ENCODE data around the gene RPL22. TPM values are rescaled to one million over a fixed set of nuclear protein-coding genes. Genes with fewer than 3 reads are reported as not detected.
"Not testable (repeated sequence)": the region's sequence is repeated elsewhere in the genome, so short reads cannot be mapped to it uniquely, and the experiment has no call there.

Gene RPL22
- total RNA-seq, 1 donor from 2014 or later = 109 TPM

DNA sequence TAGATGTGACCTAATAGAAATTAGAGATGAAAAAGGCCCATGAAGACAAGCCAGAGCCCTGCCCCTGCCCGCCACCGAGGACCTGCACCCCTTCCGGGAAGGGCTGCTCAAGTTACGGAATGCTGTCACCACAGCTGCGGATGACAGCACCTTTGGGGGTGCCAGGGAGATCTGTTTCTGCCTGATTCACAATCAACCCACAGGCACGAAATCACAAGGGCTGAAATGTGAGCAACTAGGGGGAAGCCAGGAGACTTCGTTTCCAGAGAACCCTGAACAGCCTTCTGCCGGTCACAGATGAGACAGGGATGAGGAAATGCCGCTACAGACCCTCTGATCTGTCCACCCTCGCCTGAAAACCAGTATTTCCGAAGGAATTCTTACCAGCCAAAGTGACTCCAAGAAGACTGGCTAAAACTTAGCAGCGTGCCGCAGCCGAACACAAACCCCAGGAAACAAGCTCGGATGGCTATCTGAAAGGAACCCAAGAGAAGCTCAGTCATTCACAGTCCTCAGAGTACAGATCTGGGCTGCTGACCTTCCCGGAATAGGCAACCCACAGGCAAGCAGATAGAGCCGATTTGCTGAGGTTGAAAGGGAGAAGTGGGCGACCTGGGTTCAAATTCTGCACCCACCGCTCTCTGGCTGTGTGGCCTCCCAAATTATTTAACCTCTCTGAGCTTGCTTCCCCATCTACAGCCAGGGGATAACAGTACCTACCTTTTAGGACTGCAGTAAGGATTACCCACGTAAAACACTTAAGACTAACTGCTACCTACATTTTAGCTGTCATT, 35.3 kb upstream of the RPL22 start:
- ATAC-seq (no peak), DNase-seq (ENCODE audit: low spot score) (no peak)

DNA sequence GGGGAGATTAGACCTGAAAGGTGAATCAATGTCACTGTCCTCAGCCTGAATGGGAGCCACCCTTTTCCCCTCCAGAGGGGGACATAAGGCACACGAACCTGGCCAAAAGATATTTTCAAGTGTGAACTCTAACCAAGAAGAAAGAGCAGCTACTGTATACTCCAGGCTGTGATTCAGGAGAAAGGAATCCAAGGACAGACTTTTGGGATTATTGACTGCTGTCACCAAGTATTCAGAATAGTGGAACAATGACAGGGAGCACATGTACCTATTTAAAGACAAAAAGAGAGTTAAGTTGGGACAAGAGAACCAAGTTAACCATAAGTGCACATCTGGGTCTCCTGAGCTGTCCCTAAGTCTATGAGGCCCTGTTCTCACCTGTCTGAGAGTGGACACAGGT, 34.0 kb upstream of the RPL22 start:
- DNase-seq (ENCODE audit: low spot score) (no peak), ATAC-seq (no peak)

DNA sequence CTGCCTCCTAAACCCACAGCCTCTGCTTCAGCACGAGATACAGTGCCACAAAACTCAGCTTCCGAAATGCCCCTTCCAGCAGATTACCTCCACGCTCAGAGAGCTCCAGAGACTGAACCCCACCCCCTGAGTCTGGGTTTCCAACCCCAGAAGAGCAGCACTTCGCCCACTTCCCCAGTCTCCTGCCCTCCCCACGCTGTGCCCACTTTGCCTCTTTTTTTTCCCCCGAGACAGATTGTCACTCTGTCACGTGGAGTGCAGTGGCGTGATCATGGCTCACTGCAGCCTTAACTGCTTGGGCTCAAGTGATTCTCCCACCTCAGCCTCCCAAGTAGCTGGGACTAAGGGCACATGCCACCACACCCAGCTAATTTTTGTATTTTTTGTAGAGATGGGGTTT, 26.3 kb upstream of the RPL22 start:
- DNase-seq (ENCODE audit: low spot score) (no peak), ATAC-seq (no peak)

DNA sequence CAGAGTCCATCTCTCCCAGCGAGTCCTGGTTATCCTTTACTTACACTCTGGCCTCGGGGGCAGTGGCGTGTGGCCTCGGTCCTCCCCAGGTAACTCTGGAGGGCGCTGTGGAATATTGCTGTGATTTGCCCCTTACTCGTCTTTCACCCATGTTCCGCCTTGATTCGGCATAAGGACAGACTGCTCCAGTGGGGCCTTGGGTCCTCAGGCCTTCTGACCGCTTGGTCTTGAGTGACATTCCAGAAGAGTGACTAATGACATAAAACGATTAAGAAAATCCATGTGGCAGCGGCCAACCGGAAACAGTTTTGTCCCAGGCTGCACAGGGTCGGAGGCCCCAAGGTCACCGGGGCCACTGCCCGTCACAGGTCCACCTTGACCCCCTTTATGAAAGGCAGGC, 25.3 kb upstream of the RPL22 start:
- no peak for DNase-seq (ENCODE audit: low spot score)
- peak; percentile 24 for ATAC-seq

DNA sequence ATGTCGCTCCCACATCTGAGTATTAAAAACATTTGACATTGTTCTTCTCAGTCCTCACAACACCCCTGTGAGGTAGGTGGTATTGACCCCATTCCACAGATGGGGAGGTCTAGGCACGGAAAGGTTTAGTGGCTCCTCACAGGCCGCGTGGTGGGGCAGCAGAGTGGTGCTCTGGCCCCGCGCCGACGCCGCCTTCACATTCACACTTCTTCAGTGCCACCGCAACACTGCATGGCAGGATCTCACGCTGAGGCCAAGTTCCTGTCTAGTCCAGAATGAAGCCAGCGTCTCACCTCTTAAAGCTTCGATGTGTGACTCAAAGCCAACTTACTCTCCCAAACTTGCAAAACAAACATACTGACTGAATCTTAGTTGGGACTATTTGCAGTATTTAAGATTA, 24.2 kb upstream of the RPL22 start:
- DNase-seq (ENCODE audit: low spot score) = no peak
- ATAC-seq = no peak

DNA sequence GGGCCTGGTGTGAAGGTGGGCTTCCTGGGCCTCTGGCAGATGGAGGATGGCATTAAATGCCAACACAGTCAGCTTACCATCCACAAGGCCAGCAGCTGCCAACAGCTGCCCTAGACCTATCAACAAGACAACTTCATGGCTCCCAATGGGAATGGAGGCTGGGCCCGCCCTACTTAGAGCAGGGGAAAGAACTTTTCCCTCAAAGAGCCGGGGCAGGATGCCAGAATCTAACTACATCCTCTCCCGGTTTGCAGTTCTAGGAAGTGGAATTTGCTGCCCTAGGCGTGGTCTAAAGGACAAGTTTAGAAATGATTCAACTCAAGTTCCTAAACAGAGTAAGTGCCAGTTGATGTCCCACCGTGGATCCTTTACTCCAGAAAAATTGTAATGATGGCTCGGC, 23.2 kb upstream of the RPL22 start:
- DNase-seq (ENCODE audit: low spot score) = no peak
- ATAC-seq = peak; percentile 28

DNA sequence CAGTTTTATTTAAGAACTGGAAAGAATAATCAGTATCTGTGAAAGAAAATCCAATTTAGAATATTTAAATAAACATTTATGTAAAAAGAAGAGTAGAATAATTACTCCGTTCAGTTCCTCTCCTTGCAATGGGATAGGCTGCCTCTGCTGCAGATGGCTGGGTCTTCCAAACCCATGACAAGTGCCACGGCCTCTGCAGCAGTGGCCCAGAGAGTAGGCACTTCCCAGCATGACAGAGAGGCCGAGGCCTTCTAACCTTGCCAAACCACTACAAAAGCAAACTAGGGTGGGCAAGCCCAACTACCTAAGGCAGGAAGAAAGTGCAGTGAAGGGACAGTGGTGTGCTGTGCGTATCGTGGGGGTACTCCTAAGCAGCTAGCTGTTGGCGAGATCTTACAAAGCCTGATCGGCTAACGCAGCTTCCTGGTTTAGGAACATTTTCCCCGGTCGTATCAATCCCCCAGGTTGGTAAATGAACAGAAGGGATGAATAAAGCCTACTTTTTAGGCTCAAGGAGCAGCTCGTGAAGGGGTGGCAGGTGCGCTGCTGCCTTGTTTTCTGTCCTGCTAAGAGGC, 21.9 kb upstream of the RPL22 start:
- ATAC-seq (no peak), DNase-seq (ENCODE audit: low spot score) (no peak)

DNA sequence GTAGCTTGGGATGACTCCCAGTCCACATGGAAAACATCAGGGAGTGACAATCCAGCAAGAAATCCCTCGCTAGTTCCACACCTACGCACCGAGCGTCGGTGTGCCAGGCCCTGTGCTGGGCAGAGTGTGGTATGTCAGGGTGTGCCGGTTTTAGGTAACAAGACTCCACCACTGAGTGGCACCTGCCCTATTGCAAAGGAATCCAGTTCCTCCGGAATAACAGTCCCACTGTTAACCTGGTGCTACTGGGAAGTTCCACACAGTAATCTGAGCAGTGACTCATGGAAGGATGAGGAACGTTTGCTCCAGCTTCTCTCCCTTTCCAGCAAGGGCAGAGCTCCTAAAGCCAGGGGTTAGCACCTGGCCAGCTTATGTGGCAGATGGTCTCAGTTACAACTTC, 20.8 kb upstream of the RPL22 start:
- ATAC-seq = no peak
- no peak for DNase-seq (ENCODE audit: low spot score)

DNA sequence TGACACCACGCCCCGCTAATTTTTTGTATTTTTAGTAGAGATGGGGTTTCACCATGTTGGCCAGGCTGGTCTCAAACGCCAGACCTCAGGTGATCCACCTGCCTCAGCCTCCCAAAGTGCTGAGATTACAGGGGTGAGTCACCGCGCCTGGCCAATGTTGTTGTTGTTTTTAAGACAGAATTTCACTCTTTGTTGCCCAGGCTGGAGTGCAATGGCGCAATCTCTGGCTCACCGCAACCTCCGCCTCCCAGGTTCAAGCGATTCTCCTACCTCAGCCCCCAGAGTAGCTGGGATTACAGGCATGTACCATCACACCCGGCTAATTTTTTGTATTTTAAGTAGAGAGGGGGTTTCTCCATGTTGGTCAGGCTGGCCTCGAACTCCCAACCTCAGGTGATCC, 20.2 kb upstream of the RPL22 start:
- ATAC-seq; DNase-seq (ENCODE audit: low spot score): not testable (repeated sequence)

DNA sequence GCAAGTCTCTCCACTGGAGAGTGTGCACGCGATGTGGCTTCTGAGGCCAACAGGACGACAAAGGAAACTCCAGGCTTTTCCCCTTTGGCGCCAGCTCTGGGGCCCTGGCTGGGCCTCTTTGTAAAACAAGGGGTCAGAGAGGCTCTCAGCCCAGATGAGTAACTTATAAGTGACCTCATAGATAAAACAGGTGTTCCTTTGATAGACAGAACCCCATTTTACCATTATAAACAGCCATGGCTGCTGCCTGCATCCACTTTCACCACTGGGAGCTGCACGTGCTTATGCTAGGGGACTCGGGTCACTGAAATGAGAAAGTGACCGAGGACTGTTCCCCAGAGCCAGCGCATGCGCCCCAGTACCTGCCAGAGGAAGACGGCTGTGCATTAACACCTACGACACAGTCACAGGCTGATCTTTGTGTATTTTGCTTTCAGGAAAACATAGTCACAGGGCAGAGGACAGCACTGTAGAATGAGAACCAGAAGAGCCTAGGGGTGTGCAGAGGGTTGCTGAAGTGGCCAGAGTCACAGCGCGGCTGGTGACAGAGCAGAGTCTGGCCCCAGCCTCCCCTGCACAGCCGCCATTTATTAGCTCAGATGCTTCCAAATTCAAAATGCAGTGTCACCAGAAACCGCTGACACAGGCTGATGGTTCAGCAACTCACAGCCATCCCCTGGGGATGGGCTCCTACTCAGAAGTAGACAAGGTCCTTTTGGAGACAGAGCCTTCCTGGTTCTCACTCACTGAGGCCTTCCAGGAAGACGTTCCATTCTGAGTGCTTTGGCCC, 19.2 kb upstream of the RPL22 start:
- no peak for DNase-seq (ENCODE audit: low spot score)
- ATAC-seq = no peak

DNA sequence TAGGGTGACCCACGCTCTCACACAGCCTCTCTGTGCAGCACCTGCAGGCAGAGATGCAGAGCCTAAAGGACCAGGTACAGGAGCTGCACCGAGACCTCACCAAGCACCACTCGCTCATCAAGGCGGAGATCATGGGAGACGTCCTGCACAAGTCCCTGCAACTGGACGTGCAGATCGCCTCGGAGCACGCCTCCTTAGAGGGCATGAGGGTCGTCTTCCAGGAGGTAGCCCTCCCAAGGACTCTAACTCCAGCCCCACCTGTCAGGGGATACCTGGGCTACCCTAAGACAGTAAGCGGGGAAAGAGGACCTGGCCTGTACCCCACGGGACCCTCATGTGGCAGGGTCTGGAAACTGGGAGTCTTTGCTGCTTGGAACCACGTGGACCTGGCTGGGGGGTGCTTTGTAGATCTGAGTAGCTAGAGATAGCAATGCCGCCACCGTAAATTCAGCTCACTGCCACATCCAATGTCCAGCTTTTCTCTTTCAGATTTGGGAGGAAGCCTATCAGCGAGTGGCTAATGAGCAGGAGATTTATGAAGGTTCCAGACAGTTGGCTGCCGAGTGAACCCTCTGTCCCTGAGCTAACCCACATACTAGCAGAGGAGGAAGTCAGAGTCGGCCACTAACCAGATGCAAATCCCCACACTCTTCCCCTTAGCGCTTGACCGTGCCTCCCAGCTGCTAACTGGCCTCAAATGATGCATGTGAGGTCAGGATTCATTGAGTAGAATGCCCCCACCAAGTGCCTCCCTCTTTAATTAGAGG, 13.0 kb upstream of the RPL22 start:
- ATAC-seq (no peak), DNase-seq (ENCODE audit: low spot score) (no peak)

DNA sequence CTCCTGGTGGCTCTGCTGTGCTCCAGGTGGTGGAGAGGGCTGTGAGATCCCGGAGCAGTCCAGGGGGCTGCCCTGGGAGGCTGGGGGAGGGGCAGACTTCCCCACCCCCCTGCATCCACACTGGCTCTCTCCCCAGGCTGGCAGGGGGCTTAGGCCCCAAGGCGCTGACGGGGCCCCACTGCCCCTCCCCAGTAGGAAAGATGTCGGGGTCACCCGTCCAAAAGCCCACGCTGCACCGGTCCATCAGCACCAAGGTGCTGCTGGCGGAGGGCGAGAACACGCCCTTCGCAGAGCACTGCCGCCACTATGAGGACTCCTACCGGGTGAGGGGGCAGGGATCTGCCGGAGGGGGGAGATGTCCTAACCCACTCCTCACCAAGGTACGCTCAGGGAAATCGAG, 12.3 kb upstream of the RPL22 start:
- DNase-seq (ENCODE audit: low spot score) = no peak
- no peak for ATAC-seq

DNA sequence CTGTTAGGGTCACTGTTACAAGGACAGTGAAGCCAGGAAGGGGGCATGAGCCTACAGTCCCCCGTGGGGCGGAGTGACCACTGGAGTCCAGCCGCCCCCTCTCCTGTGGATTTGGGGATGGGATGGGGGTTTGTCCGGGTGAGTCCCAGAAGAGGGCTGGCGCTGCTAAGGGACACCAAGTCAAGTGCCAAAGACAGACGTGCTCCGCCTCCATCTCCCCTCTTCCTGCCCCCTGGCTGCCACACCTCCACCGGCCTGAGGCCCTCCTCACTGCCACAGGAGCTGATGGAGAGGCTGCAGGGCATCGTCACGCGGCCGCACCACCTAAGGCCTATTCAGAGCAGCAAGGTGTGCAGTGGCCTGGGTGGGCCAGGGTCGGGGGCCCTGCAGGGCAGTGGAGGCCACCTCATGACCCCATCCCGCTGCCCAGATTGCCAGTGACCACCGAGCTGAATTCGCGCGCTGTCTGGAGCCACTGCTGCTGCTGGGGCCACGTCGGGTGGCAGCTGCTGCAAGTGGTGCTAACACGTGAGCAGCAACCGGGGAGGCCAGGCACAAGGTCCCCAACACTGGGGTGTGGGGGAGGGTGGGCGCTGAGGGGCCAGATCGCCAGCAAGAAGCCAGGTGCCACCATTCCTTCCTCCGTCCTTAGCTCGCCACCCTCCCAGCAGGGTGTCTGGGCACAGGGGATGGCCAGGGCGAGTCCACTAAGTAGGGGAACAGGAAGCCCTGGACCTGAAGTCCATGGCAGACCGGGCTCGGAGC, 11.4 kb upstream of the RPL22 start:
- DNase-seq (ENCODE audit: low spot score) (no peak), ATAC-seq (no peak)

DNA sequence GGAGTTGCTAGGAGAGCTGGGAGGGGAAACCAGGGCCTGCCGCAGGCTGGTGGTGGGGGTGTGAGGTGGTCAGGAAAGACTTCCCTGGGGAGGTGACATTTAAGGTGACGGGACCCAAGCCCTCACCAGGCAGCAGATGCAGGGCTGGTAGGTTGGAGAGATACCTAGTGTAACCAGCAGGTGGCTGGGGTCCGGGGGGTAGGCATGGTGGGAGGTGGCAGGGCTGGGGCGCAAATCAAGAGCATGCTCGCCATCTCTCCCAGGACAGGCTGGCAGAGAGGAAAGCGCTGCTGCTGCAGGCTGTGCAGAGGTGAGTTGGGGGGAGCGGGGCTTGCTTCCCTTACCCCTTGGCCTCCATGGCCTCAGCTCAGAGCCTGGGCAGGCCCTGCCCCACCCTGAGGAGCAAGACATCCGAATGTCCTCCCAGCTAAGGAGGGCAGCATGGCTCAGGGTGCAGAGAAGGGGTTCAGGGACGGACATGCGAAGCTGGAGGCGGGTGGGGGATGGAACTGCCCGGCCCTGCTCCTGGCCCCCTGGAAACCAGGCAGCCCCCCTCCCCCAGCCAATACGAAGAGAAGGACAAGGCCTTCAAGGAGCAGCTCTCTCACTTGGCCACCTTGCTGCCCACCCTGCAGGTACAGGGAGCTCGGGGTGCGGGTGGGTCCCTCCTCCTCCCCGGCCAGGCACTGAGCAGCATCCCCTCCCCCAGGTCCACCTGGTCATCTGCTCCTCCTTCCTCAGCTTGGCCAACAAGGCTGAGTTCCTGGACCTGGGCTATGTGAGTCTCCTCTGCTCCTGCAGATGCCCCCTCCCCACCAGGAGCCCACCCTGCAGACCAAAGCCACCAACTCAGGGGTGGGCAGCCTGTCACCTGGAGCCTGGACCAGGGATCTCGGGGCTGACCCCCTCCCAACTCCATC, 10.5 kb upstream of the RPL22 start:
- ATAC-seq (no peak), DNase-seq (ENCODE audit: low spot score) (no peak)

DNA sequence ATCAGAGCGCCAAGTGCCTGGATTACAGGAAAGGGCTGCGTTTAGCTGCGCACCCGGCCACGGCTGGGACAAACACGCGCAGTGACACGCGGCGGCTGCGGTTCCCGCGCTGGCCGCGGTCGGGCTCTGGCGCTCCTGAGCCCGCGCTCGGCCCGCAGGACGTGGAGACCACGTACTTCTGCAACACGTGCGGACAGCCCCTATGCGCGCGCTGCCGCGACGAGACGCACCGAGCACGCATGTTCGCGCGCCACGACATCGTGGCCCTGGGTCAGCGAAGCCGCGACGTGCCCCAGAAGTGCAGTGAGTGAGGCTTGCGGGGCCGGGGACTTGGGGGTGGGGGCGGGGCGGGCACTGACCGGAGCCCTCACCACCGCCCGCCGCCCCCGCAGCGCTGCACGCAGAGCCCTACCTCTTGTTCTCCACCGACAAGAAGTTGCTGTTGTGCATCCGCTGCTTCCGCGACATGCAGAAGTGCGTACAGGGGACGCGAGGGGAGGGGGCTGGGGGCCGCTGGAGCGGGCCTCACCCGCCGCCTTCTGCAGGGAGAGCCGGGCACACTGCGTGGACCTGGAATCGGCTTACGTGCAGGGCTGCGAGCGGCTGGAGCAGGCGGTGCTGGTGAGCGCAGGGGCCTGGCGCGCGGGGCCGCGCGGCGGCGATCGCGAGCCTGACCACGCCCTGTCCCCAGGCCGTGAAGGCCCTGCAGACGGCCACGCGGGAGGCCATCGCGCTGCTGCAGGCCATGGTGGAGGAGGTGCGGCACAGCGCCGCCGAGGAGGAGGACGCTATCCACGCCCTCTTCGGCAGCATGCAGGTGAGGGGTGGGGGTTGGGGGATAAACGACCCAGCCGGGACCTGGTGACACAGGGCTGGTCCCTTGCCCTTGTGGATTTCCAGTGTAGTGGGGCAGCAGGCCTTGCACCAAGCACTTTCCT, 9.6 kb upstream of the RPL22 start:
- ATAC-seq (no peak), DNase-seq (ENCODE audit: low spot score) (no peak)

DNA sequence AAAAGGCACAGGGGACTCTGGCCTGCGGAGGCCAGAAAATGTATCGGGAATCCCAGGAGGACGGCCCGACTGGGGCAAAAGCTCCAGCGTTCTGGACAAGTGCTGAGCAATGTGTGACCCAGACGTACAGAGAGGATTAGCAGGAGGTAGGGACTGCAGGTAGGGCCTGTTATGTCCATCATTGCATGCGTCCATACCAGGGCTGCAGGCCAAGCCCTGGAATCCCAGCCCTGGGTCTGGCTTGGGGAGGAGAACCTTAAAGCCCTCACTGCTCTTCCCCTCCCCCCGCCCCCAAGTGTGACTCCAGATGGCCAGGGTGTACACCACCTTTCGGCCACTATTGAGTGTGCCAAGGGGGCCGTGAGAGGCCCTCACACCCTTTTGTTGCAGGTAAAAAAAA, 8.5 kb upstream of the RPL22 start:
- DNase-seq (ENCODE audit: low spot score) (no peak), ATAC-seq (no peak)

DNA sequence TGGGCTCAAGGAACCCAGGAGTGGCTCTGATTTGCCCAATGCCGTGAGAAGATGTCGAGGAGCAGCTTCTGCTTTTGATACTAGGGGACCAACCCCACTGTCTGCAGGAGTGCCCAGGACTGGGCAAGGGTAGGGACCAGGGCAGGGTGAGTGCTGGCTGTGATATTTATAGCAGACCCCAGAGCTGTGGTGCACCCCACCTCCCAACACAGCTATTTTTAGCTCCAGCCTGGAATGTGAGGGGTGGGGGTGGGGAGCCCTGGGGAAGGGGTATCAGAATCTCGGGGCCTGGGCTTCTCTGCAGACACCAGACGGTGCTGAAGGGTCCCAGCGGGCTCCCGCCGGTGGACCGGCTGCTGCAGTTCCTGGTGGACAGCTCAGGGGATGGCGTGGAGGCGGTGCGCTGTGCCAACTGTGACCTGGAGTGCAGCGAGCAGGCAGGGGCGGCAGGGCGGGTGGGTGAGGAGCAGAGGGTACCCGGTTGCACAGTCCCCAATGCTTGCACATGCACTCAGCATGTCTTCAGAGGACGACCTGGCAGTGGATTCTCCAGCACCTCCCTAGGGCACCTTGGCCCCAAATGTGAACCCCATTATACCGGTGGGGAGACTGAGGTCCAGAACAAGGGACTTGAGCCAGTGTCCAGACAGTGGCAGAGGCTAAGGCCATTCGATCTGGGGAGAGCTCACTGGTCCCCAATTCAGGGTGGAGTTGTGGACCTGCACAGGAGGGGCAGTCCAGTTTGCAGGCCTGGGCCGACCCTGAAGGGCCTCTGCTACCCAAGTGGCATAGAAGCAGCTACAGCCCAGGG, 7.9 kb upstream of the RPL22 start:
- no peak for DNase-seq (ENCODE audit: low spot score)
- no peak for ATAC-seq

DNA sequence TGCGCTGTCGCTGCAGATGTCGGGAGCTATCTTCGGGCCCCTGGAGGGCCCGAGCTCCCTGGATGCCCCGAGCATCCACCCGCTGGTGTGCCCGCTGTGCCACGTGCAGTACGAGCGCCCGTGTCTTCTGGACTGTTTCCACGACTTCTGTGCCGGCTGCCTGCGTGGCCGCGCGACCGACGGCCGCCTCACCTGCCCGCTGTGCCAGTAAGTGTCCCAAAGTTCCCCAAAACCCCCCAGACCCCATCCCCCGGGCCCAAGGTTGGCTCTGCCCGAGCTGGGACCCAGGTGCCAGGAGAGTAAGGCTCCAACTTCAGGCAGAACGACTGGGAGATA, 7.1 kb upstream of the RPL22 start:
- DNase-seq (ENCODE audit: low spot score) (no peak), ATAC-seq (no peak)

All from left lobe of liver (tissue), 2 donors.